Astrocyte (in vitro differentiated cells and primary cell): Measurements from ENCODE around the gene PTPRT. TPM values are rescaled to one million over a fixed set of nuclear protein-coding genes. Genes with fewer than 3 reads are reported as not detected.

Experiments
- DNase-seq: peaks from one replicate; pipeline ENCODE4 v3.0.0-alpha.2; 2010; ENCODE audit warnings: low read depth
- FAIRE-seq: peaks from 2 replicates; lab custom pipeline; 2011; peaks lifted over from hg19 to GRCh38; lab: Jason Lieb, UNC
- H2AFZ ChIP-seq: 2 replicates; pipeline ENCODE4 v1.6.0; 2012; ENCODE audit warnings: low read depth, low read length, inconsistent platforms
- H3K27ac ChIP-seq: 2 replicates; pipeline ENCODE4 v1.5.1; 2011; ENCODE audit warnings: low read depth, low read length, inconsistent platforms
- H3K27me3 ChIP-seq: 2 replicates; pipeline ENCODE4 v1.6.0; 2011; ENCODE audit warnings: low read length, inconsistent platforms; ENCODE audit not compliant: insufficient read depth
- H3K36me3 ChIP-seq: 2 replicates; pipeline ENCODE4 v1.5.1; 2011; ENCODE audit warnings: low read length, inconsistent platforms; ENCODE audit not compliant: insufficient read depth
- H3K4me1 ChIP-seq: 2 replicates; pipeline ENCODE4 v1.5.1; 2011; ENCODE audit warnings: low read length, inconsistent platforms; ENCODE audit not compliant: insufficient read depth
- H3K4me2 ChIP-seq: 2 replicates; pipeline ENCODE4 v1.6.0; 2012; ENCODE audit warnings: low read length, inconsistent platforms
- H3K4me3 ChIP-seq: 2 replicates; pipeline ENCODE4 v1.5.1; 2011; ENCODE audit warnings: low read depth, mild to moderate bottlenecking, low read length, inconsistent platforms; ENCODE audit not compliant: insufficient read depth
- H3K79me2 ChIP-seq: 2 replicates; pipeline ENCODE4 v1.6.0; 2012; ENCODE audit warnings: mild to moderate bottlenecking, low read length, inconsistent platforms; ENCODE audit not compliant: insufficient read depth
- H3K9ac ChIP-seq: 2 replicates; pipeline ENCODE4 v1.6.0; 2012; ENCODE audit warnings: mild to moderate bottlenecking, low read length, inconsistent platforms
- H3K9me3 ChIP-seq: 2 replicates; pipeline ENCODE4 v1.5.1; 2012; ENCODE audit warnings: low read depth, mild to moderate bottlenecking, low read length, inconsistent platforms; ENCODE audit not compliant: insufficient read depth
- H4K20me1 ChIP-seq: 2 replicates; pipeline ENCODE4 v1.6.0; 2012; ENCODE audit warnings: low read length, inconsistent platforms; ENCODE audit not compliant: insufficient read depth
- H3K27ac Mint-ChIP-seq: one replicate; pipeline ENCODE4 v1.8.0; 2021; ENCODE audit warnings: mild to moderate bottlenecking, mixed read lengths; ENCODE audit not compliant: unreplicated experiment
- H3K27me3 Mint-ChIP-seq: one replicate; pipeline ENCODE4 v1.8.0; 2021; ENCODE audit warnings: low read depth, mixed read lengths; ENCODE audit not compliant: unreplicated experiment
- H3K36me3 Mint-ChIP-seq: one replicate; pipeline ENCODE4 v1.8.0; 2021; ENCODE audit warnings: low read depth, mixed read lengths; ENCODE audit not compliant: unreplicated experiment
- H3K4me1 Mint-ChIP-seq: one replicate; pipeline ENCODE4 v1.8.0; 2021; ENCODE audit warnings: low read depth, mixed read lengths; ENCODE audit not compliant: unreplicated experiment
- H3K4me3 Mint-ChIP-seq: one replicate; pipeline ENCODE4 v1.8.0; 2021; ENCODE audit warnings: mild to moderate bottlenecking, moderate library complexity, mixed read lengths; ENCODE audit not compliant: unreplicated experiment
- H3K9me3 Mint-ChIP-seq: one replicate; pipeline ENCODE4 v1.8.0; 2021; ENCODE audit warnings: mild to moderate bottlenecking, mixed read lengths; ENCODE audit not compliant: unreplicated experiment
- EZH2 ChIP-seq: IDR thresholded peaks from 2 replicates; pipeline ENCODE4 v1.6.1; 2012; ENCODE audit warnings: mild to moderate bottlenecking, low read length, inconsistent platforms; ENCODE audit not compliant: insufficient read depth
- total RNA-seq: library from RNA; stranded (reverse); gene quantifications from 2 replicates; pipeline ENCODE4 v1.2.1, GENCODE V29; 2021
- TF ChIP-seq, protein P1 (sequence below): IDR thresholded peaks from 2 replicates; pipeline ENCODE4 v1.5.1; 2011; ENCODE audit warnings: low read depth, mild to moderate bottlenecking, inconsistent platforms, low read length, moderate library complexity; ENCODE audit not compliant: insufficient read depth

The PTPRT gene
- total RNA-seq, 1 donor from 2014 or later = 0.25 TPM

GRCh38 chr20:42138729-42139128 lies 1051.0 kb downstream of the PTPRT start:
- Histone ChIP-seq H3K27me3 (no peaks in the 10 kb centered on the region), H3K4me1 (no peaks in the 10 kb centered on the region), H2AFZ (no peak overlapping the region), H3K4me2 (no peak overlapping the region), H3K79me2 (no peaks in the 10 kb centered on the region), H3K36me3 (no peaks in the 10 kb centered on the region), H4K20me1 (no peaks in the 10 kb centered on the region), H3K9me3 (no peaks in the 10 kb centered on the region), H3K9ac (no peak overlapping the region), H3K27ac (no peak overlapping the region), H3K4me3 (no peak overlapping the region)
- no peak overlapping the region for H3K27ac Mint-ChIP-seq
- no peaks in the 10 kb centered on the region for H3K4me1 Mint-ChIP-seq
- no peak for DNase-seq
- no peak for FAIRE-seq
- no peak overlapping the region for H3K4me3 Mint-ChIP-seq
- H3K9me3 Mint-ChIP-seq = peaks cover 27% of the 10 kb centered on the region
- TF ChIP-seq EZH2 = no peak
- TF ChIP-seq, protein P1, sequence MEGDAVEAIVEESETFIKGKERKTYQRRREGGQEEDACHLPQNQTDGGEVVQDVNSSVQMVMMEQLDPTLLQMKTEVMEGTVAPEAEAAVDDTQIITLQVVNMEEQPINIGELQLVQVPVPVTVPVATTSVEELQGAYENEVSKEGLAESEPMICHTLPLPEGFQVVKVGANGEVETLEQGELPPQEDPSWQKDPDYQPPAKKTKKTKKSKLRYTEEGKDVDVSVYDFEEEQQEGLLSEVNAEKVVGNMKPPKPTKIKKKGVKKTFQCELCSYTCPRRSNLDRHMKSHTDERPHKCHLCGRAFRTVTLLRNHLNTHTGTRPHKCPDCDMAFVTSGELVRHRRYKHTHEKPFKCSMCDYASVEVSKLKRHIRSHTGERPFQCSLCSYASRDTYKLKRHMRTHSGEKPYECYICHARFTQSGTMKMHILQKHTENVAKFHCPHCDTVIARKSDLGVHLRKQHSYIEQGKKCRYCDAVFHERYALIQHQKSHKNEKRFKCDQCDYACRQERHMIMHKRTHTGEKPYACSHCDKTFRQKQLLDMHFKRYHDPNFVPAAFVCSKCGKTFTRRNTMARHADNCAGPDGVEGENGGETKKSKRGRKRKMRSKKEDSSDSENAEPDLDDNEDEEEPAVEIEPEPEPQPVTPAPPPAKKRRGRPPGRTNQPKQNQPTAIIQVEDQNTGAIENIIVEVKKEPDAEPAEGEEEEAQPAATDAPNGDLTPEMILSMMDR = no peak
- no peaks in the 10 kb centered on the region for H3K36me3 Mint-ChIP-seq
- no peaks in the 10 kb centered on the region for H3K27me3 Mint-ChIP-seq

GRCh38 chr20:42134265-42135098 lies 1055.2 kb downstream of the PTPRT start:
- H3K4me1 Mint-ChIP-seq = no peaks in the 10 kb centered on the region
- H3K4me2 ChIP-seq = no peak overlapping the region
- FAIRE-seq (no peak), DNase-seq (no peak)
- H3K9me3 Mint-ChIP-seq = peaks cover 25% of the 10 kb centered on the region
- H3K4me1 ChIP-seq = no peaks in the 10 kb centered on the region
- no peak for TF ChIP-seq EZH2
- TF ChIP-seq, protein P1 = no peak
- no peaks in the 10 kb centered on the region for H3K36me3 ChIP-seq
- H3K27me3 Mint-ChIP-seq = no peaks in the 10 kb centered on the region
- H2AFZ ChIP-seq = no peak overlapping the region
- no peaks in the 10 kb centered on the region for H3K36me3 Mint-ChIP-seq
- H3K4me3 ChIP-seq = no peak overlapping the region
- H3K79me2 ChIP-seq = no peaks in the 10 kb centered on the region
- no peak overlapping the region for H3K9ac ChIP-seq
- H3K9me3 ChIP-seq = no peaks in the 10 kb centered on the region
- no peak overlapping the region for H3K27ac ChIP-seq
- H3K4me3 Mint-ChIP-seq = no peak overlapping the region
- no peak overlapping the region for H3K27ac Mint-ChIP-seq
- no peaks in the 10 kb centered on the region for H3K27me3 ChIP-seq
- H4K20me1 ChIP-seq = no peaks in the 10 kb centered on the region
